Liver (tissue), 9 donors: ENCODE data around the gene SCARB1. TPM values are rescaled to one million over a fixed set of nuclear protein-coding genes. Genes with fewer than 3 reads are reported as not detected.

Experiments used
- DNase-seq: peaks from one replicate; pipeline ENCODE4 v3.0.0-alpha.2; 2017; ENCODE audit warnings: low spot score
- H3K27ac ChIP-seq, 2 donors: one replicate each; pipeline ENCODE4 v1.7.0; 2013; ENCODE audit warnings: inconsistent platforms in 2 of 2, low read length in 2 of 2, control low read depth in 1 of 2, low read depth in 1 of 2, mild to moderate bottlenecking in 1 of 2
- H3K27me3 ChIP-seq, 4 donors: one replicate each; pipeline versions ENCODE4 v1.6.1 to v1.7.0; 2013; ENCODE audit warnings: low read length in 3 of 4, inconsistent platforms in 1 of 4, mild to moderate bottlenecking in 1 of 4, moderate library complexity in 1 of 4; ENCODE audit not compliant: control insufficient read depth in 4 of 4, insufficient read depth in 4 of 4
- H3K36me3 ChIP-seq, 4 donors: one replicate each; pipeline versions ENCODE4 v1.6.1 to v1.7.0; 2013; ENCODE audit warnings: low read length in 3 of 4, mild to moderate bottlenecking in 3 of 4, low read depth in 1 of 4, moderate library complexity in 1 of 4; ENCODE audit not compliant: control insufficient read depth in 4 of 4, insufficient read depth in 3 of 4
- H3K4me1 ChIP-seq, 4 donors: one replicate each; pipeline versions ENCODE4 v1.6.1 to v1.7.0; 2013; ENCODE audit warnings: low read length in 3 of 4, mild to moderate bottlenecking in 3 of 4, moderate library complexity in 1 of 4; ENCODE audit not compliant: control insufficient read depth in 4 of 4, insufficient read depth in 4 of 4
- H3K4me3 ChIP-seq, 3 donors: one replicate each; pipeline versions ENCODE4 v1.6.1 to v1.7.0; 2013; ENCODE audit warnings: low read length in 3 of 3, control low read depth in 1 of 3, low read depth in 1 of 3, mild to moderate bottlenecking in 1 of 3
- H3K9ac ChIP-seq, 2 donors: one replicate each; pipeline ENCODE4 v1.7.0; 2013; ENCODE audit warnings: low read length in 2 of 2, mild to moderate bottlenecking in 2 of 2, moderate library complexity in 2 of 2, control low read depth in 1 of 2, low read depth in 1 of 2
- H3K9me3 ChIP-seq, 4 donors: one replicate each; pipeline versions ENCODE4 v1.6.1 to v1.7.0; 2013; ENCODE audit warnings: low read length in 3 of 4; ENCODE audit not compliant: control insufficient read depth in 4 of 4
- CTCF ChIP-seq: fragments of 150-350 bp; IDR thresholded peaks from 2 replicates; pipeline ENCODE4 v1.5.1; 2017; ENCODE audit warnings: improper control_type of control experiment, low read depth, low read length; ENCODE audit not compliant: missing input control
- EGR1 ChIP-seq, 2 donors: IDR thresholded peaks; 2 replicates each; pipeline ENCODE4 v1.6.1; 2016 to 2018; ENCODE audit warnings: antibody characterized with exemption in 2 of 2, low read depth in 2 of 2
- FOXA1 ChIP-seq: IDR thresholded peaks from 2 replicates; pipeline ENCODE4 v1.6.1; 2016; ENCODE audit warnings: antibody characterized with exemption
- FOXA2 ChIP-seq: IDR thresholded peaks from 2 replicates; pipeline ENCODE4 v1.6.1; 2016; ENCODE audit warnings: antibody characterized with exemption
- GABPA ChIP-seq, 2 donors: IDR thresholded peaks in 1 of 2; conservative IDR thresholded peaks in 1 of 2; 2 replicates each; pipeline ENCODE4 v1.6.1; 2016; ENCODE audit warnings: antibody characterized with exemption in 2 of 2, mild to moderate bottlenecking in 1 of 2, moderate library complexity in 1 of 2
- HNF4A ChIP-seq, 2 donors: conservative IDR thresholded peaks; 2 replicates each; pipeline ENCODE4 v1.6.1; 2016; ENCODE audit warnings: antibody characterized with exemption in 2 of 2, mild to moderate bottlenecking in 2 of 2
- HNF4G ChIP-seq: IDR thresholded peaks from 2 replicates; pipeline ENCODE4 v1.6.1; 2016; ENCODE audit warnings: antibody characterized with exemption
- JUND ChIP-seq, 2 donors: IDR thresholded peaks; 2 replicates each; pipeline ENCODE4 v1.6.1; 2016; ENCODE audit warnings: antibody characterized with exemption in 2 of 2
- NR2F2 ChIP-seq: IDR thresholded peaks from 2 replicates; pipeline ENCODE4 v1.6.1; 2016; ENCODE audit warnings: antibody characterized with exemption
- RAD21 ChIP-seq, 2 donors: IDR thresholded peaks; 2 replicates each; pipeline ENCODE4 v1.6.1; 2016; ENCODE audit warnings: antibody characterized with exemption in 2 of 2, mild to moderate bottlenecking in 2 of 2
- REST ChIP-seq: IDR thresholded peaks from 2 replicates; pipeline ENCODE4 v1.6.1; 2016; ENCODE audit warnings: antibody characterized with exemption, mild to moderate bottlenecking
- RXRA ChIP-seq, 2 donors: IDR thresholded peaks; 2 replicates each; pipeline ENCODE4 v1.6.1; 2017 to 2018; ENCODE audit warnings: antibody characterized with exemption in 2 of 2, mild to moderate bottlenecking in 1 of 2
- SP1 ChIP-seq: IDR thresholded peaks from 2 replicates; pipeline ENCODE4 v1.6.1; 2018; ENCODE audit warnings: antibody characterized with exemption, mild to moderate bottlenecking
- TAF1 ChIP-seq: conservative IDR thresholded peaks from 2 replicates; pipeline ENCODE4 v1.6.1; 2016; ENCODE audit warnings: antibody characterized with exemption, mild to moderate bottlenecking
- YY1 ChIP-seq: IDR thresholded peaks from 2 replicates; pipeline ENCODE4 v1.6.1; 2016; ENCODE audit warnings: antibody characterized with exemption, mild to moderate bottlenecking
- WGBS: extraction: QIAGEN DNeasy Blood & Tissue Kit; methylation state at CpG from one replicate; pipeline ENCODE4 v1.1.7; 2013; 5-methylcytosine and 5-hydroxymethylcytosine counted together
- polyA plus RNA-seq, 2 donors: library from polyadenylated mRNA; stranded (reverse) in 1 of 2; unstranded in 1 of 2; fragments of 200-250 nt in 1 of 2; fragments of >200 nt in 1 of 2; fragmentation: Nextera tagmentation in 1 of 2; extraction: Ambion mirVana in 1 of 2; gene quantifications; one replicate each; pipeline versions ENCODE4 v1.2.1 to v1.2.3, GENCODE V29; 2013 to 2015
- total RNA-seq, 2 donors: library from RNA; depleted of rRNA; stranded (reverse); fragments of >200 nt; gene quantifications; one replicate each; pipeline ENCODE4 v1.2.3, GENCODE V29; 2014
- TF ChIP-seq, protein P1 (sequence below): IDR thresholded peaks from 2 replicates; pipeline ENCODE4 v1.6.1; 2016; ENCODE audit warnings: antibody characterized with exemption
- TF ChIP-seq, protein P2 (sequence below): IDR thresholded peaks from 2 replicates; pipeline ENCODE4 v1.6.1; 2016; ENCODE audit warnings: antibody characterized with exemption
- TF ChIP-seq, protein P3 (sequence below): IDR thresholded peaks from 2 replicates; pipeline ENCODE4 v1.6.1; 2016; ENCODE audit warnings: antibody characterized with exemption
- donor health status: healthy.
- donor health status: healthy.
- donor health status: healthy.
- donor health status: healthy.
- donor health status: healthy.

Gene SCARB1
- total and polyA plus RNA-seq, 4 donors: 85.3 to 289 (median 141) TPM

DNA sequence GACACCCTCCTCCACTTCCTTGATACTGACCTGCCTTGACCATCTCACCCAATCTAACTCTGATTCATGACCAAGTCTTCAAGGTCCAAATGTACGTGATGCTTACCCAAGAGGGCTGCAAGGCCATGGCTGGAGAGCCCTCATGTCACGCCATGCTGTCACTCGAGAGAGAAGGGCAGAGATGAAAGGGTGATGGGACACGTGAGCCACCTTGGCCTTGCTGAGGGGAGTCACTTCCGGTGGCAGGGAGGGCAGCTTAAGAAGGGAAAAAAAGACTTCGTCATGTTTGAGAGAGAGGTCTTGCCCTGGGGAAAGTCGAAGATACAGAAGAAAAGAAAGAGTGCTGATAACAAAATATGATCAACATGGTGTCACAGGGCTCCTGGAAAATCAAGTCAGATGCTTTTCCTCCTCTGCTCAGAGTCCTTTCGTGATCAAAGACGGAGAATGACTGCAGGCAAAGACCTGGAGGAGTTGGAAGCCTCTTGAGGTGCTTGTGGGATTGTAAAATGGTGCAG, 3.3 kb upstream of the SCARB1 start:
- TF ChIP-seq NR2F2 (no peak), FOXA1 (no peak), SP1 (no peak), RXRA (IDR thresholded peaks at IDR 0.05) (no peak), EGR1 (IDR thresholded peaks at IDR 0.05; ENCODE audit: low read depth in 2 of 2) (no peak), HNF4A (conservative IDR thresholded peaks at IDR 0.05) (no peak), CTCF (no peak), JUND (IDR thresholded peaks at IDR 0.05) (no peak), GABPA (IDR thresholded peaks at IDR 0.05 in 1 of 2, conservative IDR thresholded peaks at IDR 0.05 in 1 of 2) (no peak), RAD21 (IDR thresholded peaks at IDR 0.05) (no peak), REST (no peak), YY1 (no peak), FOXA2 (no peak), HNF4G (no peak), TAF1 (no peak)
- TF ChIP-seq, protein P1, sequence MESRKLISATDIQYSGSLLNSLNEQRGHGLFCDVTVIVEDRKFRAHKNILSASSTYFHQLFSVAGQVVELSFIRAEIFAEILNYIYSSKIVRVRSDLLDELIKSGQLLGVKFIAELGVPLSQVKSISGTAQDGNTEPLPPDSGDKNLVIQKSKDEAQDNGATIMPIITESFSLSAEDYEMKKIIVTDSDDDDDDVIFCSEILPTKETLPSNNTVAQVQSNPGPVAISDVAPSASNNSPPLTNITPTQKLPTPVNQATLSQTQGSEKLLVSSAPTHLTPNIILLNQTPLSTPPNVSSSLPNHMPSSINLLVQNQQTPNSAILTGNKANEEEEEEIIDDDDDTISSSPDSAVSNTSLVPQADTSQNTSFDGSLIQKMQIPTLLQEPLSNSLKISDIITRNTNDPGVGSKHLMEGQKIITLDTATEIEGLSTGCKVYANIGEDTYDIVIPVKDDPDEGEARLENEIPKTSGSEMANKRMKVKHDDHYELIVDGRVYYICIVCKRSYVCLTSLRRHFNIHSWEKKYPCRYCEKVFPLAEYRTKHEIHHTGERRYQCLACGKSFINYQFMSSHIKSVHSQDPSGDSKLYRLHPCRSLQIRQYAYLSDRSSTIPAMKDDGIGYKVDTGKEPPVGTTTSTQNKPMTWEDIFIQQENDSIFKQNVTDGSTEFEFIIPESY: no peak
- TF ChIP-seq, protein P2, sequence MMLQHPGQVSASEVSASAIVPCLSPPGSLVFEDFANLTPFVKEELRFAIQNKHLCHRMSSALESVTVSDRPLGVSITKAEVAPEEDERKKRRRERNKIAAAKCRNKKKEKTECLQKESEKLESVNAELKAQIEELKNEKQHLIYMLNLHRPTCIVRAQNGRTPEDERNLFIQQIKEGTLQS: no peak
- TF ChIP-seq, protein P3, sequence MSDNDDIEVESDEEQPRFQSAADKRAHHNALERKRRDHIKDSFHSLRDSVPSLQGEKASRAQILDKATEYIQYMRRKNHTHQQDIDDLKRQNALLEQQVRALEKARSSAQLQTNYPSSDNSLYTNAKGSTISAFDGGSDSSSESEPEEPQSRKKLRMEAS: no peak
- no peak for DNase-seq
- WGBS: 83% methylated on average over 9 of the region's 9 CpGs
- Histone ChIP-seq H3K27me3 (no peaks in the 10 kb centered on the region), H3K9ac (peak overlapping the region in 1 of 2 donors; percentile 40), H3K4me1 (peaks cover 7 to 37% (median 30%) of the 10 kb centered on the region in 4 donors), H3K9me3 (no peaks in the 10 kb centered on the region), H3K27ac (peak overlapping the region; percentile 63 to 65), H3K36me3 (no peaks in the 10 kb centered on the region), H3K4me3 (no peak overlapping the region)
